Measurements from ENCODE around the gene ELP6. TPM values are rescaled to one million over a fixed set of nuclear protein-coding genes. Genes with fewer than 3 reads are reported as not detected.

The ELP6 gene
- total RNA-seq, 3 donors from 2014 or later, result 21.8 to 28.5 (median 22.3) TPM

- TF ChIP-seq POLR2A (IDR thresholded peaks at IDR 0.05) (no peak), POLR2AphosphoS5 (IDR thresholded peaks at IDR 0.05) (no peak), CTCF (IDR thresholded peaks at IDR 0.05) (no peak)
- no peak overlapping the region for H3K27ac ChIP-seq
- H3K27me3 ChIP-seq, result no peaks in the 10 kb centered on the region
- no peaks in the 10 kb centered on the region for H3K9me3 ChIP-seq
- no peaks in the 10 kb centered on the region for H3K4me1 ChIP-seq
- no peaks in the 10 kb centered on the region for H3K36me3 ChIP-seq
- intact Hi-C loops (cut with DNase I; ENCODE audit: low total_unique reads), result no loop called here
- DNase-seq (ENCODE audit: low spot score in 2 of 2), result no peak
- H3K4me3 ChIP-seq, result no peak overlapping the region
Measured at GRCh38 chr3:47542471-47543173, 29.1 kb upstream of the ELP6 start.

GRCh38 chr3:47541583-47542108 lies 28.1 kb upstream of the ELP6 start:
- no peaks in the 10 kb centered on the region for H3K36me3 ChIP-seq
- intact Hi-C loops (cut with DNase I; ENCODE audit: low total_unique reads), result no loop called here

GRCh38 chr3:47540281-47540680 lies 26.8 kb upstream of the ELP6 start:
- intact Hi-C loops (cut with DNase I; ENCODE audit: low total_unique reads), result no loop called here
- Histone ChIP-seq H3K27ac (no peak overlapping the region), H3K4me3 (no peak overlapping the region), H3K9me3 (no peaks in the 10 kb centered on the region), H3K4me1 (no peaks in the 10 kb centered on the region), H3K27me3 (no peaks in the 10 kb centered on the region), H3K36me3 (no peaks in the 10 kb centered on the region)
- DNase-seq (ENCODE audit: low spot score in 2 of 2), result no peak
- TF ChIP-seq POLR2AphosphoS5 (IDR thresholded peaks at IDR 0.05) (no peak), POLR2A (IDR thresholded peaks at IDR 0.05) (no peak), CTCF (IDR thresholded peaks at IDR 0.05) (no peak)

More at GRCh38 chr3:47541583-47542108, 28.1 kb upstream of the ELP6 start:
- Histone ChIP-seq H3K4me3 (no peak overlapping the region), H3K27ac (no peak overlapping the region), H3K27me3 (no peaks in the 10 kb centered on the region), H3K4me1 (no peaks in the 10 kb centered on the region), H3K9me3 (no peaks in the 10 kb centered on the region)
- no peak for TF ChIP-seq CTCF (IDR thresholded peaks at IDR 0.05)
- no peak for TF ChIP-seq POLR2AphosphoS5 (IDR thresholded peaks at IDR 0.05)
- TF ChIP-seq POLR2A (IDR thresholded peaks at IDR 0.05), result no peak
- DNase-seq (ENCODE audit: low spot score in 2 of 2), result no peak

DNA sequence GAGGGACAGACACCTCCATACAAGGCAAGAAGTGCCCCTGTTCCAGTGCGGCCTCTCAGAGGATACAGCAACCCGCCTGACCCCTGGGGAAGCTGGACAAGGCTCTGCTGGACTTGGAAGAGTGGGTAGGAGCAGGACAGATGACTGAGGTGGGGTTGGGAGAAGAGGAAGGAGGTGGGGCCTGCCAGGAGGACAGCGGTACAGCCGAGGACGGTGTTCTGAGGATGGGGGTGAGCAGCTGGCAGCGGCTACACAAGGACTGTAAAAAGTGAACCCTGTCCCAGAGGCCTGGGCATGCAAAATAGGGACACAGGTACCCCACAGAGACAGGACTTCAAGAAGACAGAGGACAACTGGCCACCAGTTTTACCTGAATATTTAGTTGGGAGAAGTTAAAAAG lies 23.5 kb upstream of the ELP6 start:
- intact Hi-C loops (cut with DNase I; ENCODE audit: low total_unique reads), result no loop called here
- no peaks in the 10 kb centered on the region for H3K36me3 ChIP-seq

More for the DNA sequence above, 23.5 kb upstream of the ELP6 start:
- no peak for DNase-seq (ENCODE audit: low spot score in 2 of 2)
- no peaks in the 10 kb centered on the region for H3K27me3 ChIP-seq
- H3K4me3 ChIP-seq, result no peak overlapping the region
- no peaks in the 10 kb centered on the region for H3K9me3 ChIP-seq
- H3K27ac ChIP-seq, result no peak overlapping the region
- TF ChIP-seq POLR2AphosphoS5 (IDR thresholded peaks at IDR 0.05) (no peak), CTCF (IDR thresholded peaks at IDR 0.05) (no peak), POLR2A (IDR thresholded peaks at IDR 0.05) (no peak)
- H3K4me1 ChIP-seq, result no peaks in the 10 kb centered on the region

Data from breast epithelium (tissue), 4 donors.